ENCODE data around the gene HLCS.
"Not testable (repeated sequence)": the region's sequence is repeated elsewhere in the genome, so short reads cannot be mapped to it uniquely, and the experiment has no call there.

Gene HLCS

DNA sequence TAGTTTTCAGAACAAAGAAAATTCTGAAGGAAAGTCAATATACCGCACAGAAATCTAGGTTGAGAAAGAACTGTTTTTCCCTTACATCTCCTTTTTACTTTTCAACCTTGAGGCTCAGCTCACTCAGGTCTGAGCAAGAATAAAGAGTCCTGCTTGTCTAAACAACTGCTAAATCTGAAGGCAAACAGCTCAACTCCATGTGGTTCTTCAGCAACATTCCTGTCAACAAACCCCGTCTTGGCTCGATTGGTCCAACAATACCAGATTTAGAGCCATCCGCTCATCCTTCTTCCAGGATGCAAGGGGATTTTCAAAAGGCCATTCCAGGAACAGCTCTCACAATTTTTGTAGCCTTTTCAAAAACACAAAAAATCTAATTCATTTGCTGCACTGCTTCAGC lies 119.8 kb downstream of the HLCS start:
- DNase-seq = no peak

DNA sequence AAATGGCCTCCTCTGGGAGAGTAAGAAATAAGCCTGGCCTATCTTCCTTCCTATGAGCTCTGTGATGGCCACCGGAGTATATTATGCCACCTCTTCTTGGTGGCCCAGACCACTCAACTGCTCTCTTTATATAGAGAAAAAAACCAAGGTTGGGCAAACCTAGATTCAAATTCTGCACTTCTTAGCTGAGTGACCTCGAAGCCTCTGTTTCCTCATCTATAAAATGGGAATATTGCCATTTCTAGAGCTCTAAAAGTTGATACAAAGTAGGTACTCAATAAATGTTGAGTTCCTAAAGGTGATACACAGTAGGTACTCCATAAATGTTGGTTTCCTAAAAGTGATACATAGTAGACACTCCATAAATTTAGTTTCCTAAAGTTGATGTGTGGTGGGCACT lies 120.7 kb downstream of the HLCS start:
- DNase-seq = no peak

DNA sequence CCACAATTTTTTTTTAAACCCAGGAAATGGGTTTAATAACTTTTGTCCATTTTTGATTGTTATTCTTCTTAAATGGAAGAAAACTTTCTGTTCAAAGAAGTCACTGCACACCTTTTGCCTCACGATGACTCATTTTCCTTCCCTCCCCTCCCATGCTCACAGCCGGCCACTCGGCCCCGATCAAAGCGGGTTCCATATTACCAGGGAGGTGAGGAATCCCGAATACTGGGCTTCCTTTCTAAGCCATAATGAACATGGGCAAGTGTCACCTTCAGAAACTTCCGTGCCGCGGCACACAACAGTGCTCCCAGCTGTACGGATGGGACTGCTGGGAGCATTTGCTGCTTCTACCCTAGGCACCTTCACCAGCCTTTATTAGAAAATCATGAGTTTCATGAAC lies 121.4 kb downstream of the HLCS start:
- no peak for DNase-seq

DNA sequence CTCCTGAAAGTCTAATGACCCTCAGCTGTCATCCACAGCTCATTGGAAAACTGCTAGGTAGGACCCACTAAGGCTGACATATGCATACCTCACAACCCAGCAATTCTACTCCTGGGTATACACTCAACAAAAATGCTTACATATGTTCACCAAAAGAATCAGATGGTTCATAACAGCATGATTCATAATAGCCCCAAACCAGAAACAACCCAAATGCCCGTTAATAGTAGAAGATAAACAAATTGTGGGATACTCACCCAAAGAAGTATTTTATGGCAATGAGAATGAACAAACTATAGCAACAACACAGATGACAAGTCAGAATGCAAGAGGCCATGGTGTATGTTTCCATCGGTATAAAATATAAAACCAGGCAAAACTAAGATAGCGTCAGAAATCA lies 124.6 kb downstream of the HLCS start:
- DNase-seq = no peak

DNA sequence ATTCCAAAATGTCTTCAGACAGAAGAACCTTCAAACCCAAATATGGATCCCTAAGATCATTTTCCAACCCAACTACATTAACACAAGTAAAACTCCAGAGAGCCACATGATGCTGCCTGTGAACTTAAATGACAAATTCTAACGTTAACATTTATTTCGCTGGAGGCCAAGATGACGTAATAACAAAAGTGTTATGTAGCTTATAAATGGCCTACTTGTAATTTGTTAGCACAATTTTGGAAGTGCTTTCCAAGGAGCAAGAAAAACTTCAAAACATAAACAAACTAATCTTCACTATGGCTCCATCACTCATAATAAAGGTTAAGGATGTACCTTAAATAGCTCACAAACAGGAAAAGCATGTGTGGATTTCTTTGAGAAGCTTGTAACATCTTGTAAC lies 126.7 kb downstream of the HLCS start:
- no peak for DNase-seq

DNA sequence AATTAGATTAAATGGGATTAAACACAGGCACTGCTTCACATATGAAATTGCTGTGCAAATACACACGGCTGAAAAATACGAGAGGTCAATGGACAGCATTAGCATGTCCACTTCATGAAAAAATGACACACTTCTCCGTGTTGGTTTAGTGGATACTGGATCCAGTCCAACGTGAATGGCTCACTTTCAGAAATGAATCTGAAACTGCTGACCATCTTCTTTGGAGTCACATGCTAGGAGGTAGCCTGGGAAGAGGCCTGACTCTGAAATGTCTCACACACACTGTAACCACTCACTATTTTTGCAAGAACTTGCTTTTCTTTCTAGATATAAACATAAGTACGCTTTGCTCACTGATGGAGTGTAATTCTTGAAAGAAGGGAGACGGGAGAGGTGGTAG lies 127.3 kb downstream of the HLCS start:
- no peak for DNase-seq

DNA sequence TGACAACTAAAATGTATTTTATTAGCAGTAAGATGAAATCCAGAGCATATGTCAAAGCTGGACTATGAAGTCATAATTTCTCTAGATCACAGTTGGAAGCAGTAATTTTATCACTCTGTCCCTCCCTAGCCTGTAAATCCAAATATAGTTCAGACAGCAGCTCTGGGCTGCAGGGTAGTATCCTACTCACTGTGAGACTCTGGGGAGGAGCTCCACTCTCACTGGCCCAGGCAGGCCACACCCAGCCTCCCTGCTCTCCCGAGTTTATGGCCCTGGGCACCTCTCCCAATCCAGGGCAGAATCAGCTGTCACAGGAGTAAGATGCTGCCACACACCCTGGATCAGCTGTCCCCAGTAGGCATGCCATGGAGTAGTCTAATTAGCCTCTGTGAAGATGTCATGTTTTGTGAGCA lies 131.1 kb downstream of the HLCS start:
- DNase-seq = no peak

DNA sequence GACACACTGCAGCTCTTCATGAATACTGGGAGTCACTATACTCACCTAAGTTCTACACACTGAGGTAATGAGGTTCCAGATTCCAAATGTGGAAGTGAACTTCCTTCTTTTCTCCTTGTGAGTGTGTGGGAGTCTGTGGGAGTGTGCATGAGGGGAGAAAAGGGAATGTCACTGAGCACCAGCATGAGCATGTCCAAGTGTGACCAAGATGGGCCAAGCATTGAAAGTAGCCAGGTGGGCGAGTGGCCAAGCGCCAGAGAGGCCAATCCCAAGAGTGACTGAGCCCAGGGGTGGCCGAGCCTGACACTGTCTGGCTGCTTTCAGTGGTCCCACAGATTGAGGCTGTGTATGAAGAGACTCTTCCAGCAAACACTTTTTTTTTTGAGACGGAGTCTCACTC lies 132.3 kb downstream of the HLCS start:
- no peak for DNase-seq

DNA sequence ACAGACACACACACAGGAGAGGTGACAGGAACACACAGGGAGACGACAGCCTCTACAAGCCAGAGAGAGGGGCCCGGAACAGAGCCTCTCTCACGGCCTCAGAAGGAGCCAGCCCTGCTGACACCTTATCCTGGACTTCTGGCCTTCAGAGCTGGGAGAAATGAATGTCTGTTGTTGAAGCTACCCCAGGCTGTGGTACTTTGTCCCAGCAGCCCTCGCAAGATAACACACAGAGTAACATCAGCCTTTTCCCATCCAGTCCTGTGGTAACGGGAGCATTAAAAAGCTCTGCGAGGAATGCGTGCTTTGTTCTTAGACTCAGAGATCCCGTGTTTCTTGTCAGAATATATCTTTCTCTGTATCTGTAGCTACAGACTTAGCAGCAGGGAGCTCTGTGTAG lies 136.4 kb downstream of the HLCS start:
- no peak for DNase-seq

DNA sequence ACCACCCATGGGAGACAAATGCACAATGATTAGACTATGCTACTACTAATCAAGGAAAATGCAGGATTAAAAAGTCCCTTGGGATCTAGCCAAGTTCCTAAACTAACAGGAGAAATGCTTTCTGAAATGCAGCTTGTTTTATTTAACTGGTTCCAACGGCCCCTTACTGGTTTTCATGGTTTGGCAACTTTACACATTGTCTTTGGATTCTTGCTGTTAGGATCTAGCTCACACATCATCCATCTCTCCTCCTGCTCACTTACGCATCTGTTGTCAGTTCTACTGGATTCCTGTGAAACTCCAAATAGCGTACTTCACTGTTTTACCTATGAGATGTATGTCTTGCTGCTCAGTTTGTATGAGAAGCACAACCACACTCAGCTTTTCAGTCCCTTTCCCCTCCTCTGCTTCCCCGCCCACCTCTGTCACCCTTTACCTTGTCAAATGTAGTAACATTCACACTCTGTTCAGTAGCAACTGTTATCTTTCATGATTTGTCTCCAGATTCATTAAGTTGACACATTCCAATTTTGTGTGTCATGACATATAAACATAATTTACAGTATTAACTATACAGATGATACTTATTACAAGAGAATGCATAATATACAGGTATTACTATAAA lies 137.5 kb downstream of the HLCS start:
- no peak for DNase-seq

DNA sequence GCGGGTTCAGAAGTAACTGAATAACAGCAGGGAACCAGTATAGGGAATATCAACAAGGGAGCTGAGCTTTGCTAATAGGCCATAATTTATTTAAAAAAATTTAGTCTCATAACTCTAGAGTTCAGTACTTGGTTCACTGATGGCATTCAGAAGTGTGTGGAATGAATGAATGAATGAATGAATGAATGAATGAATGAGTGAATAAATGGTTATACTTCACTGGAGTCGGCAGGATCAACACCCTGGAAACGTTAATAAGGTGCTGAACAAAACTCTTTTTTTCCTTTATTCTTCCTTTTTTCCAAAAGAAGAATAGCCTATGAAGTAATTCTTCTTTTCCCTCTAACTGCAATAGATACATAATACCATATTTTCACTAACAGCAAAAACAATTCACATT lies 138.3 kb downstream of the HLCS start:
- DNase-seq = no peak

DNA sequence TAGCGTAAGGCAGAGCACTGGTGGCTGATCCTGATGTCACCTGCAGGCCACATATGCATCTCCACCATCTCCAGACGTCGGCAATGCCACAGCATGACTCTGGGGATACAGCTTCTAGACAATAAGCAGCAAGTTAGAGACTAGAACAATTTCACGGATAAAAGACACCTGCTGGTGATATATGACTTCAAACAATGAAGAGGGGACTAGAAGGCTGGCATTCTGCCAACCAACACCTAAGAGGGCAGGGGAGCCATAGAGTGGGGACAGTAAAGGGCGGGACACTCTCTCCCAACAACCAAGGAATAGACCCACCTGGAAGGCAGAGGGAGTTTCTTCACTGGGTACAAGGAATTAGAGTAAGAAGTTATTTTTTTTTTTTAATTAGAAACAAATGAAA lies 140.8 kb downstream of the HLCS start:
- DNase-seq = no peak

DNA sequence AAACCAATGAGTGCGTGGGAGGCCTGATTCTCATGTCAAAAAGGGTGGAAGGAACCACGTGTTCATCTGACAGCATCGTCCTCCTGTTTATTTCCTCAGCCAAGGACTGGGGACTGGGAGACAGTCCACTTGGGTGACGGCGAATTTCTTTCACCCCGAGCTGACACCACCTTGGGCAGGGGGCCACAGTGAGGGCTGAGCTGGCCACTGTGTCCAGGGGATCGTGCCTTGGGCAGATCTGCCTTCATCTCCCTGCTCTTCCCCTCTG lies 145.5 kb downstream of the HLCS start:
- DNase-seq = no peak

DNA sequence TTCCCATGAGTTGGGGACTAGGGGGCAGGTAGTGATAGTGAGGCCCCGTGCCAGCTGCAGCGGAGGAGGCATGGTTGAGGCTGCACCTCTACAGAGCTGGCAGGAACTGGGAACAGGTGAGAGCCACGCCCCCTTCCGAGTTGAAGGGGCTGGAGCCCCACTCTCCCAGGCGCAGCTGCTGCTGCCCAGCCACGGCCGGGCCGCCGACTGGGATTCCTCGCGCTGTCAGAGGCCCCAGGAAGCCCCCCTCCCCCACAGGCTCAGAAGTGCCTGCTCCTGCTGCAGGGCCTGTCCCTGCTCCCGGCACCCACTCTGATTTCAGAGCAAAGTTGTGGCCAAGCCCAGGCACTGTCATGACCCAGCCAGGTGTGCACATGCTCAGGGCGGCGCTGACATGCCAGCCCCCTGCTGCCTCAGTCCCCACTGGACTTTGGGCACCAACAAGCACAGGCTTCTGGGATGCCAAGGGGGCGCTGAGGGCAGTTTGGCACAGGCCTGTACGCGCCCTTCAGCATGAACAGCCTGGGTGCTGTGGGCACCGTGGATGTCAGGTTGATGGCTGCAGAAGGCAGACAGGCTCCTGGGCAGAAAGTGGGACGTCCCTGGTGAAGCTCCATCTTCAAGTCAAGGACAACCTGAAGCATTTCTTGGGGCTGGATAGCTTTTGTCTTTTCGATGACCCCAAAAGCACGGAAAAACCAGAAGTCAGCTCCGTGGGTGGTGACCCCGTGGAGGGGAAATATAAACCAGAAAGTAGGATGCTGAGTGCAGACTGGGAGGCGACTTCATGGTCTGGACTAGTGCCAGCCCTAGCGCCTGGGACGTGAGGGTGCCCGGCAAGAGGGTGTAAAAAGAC lies 146.1 kb downstream of the HLCS start:
- no peak for DNase-seq

DNA sequence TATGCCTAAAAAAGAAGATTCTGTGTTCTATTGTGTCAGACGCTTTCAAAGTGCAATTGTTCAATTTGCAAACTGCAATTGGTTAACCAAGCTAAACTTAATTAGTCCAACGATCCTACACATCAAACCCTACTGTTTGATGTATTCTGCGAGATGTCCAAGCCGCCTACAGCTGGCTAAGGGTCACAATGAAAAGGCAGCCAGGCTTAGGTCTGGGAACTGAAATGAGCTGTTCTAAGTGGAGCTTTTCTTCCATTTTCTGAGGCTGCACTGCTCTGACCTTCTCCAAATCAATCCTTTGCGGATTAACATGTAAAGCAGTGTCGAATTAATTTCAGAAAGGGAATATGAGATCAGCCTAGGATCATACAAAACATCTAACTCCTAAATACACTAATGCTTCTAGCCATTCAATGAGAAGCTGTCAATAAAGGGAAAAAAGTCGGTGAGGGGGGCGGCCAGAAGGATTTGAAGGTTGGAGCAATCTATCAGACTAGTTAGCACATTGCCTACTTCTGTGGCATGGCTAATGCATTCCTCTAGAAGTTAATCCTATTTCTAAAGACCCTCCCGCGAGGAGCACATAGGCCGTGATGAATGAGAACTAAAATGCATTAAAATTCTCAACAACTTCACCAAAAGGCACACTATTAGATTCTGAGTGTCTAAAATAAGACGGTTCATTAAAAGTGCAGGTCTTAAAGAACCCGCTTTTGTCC lies 148.6 kb downstream of the HLCS start:
- no peak for DNase-seq

DNA sequence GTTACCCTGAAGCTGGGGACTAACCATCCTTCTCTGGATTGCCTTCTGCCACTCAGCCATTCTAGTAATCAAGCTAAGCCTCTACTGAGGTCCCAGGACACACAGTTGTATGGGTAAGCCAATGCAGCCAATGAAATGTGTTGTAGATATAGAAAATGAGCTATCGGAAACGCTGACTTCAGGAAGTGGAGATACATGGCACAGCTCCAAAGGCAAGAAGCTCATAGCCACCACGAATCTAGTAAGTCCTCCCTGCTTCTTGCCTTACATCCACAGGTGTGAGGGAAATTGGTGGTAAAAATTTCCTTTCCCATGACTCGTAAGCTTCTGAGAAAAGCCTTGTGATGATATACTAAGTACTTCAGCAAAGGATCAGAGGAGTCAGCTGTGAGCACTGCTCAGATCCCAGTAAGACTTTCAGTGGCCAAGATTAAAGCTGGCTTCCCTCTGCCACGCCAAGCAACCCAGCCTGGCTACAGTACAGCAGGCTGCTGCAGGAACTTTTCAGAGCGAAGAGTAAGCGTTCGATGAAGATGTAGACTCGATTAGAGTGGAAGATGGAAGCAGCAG lies 149.8 kb downstream of the HLCS start:
- DNase-seq = no peak

DNA sequence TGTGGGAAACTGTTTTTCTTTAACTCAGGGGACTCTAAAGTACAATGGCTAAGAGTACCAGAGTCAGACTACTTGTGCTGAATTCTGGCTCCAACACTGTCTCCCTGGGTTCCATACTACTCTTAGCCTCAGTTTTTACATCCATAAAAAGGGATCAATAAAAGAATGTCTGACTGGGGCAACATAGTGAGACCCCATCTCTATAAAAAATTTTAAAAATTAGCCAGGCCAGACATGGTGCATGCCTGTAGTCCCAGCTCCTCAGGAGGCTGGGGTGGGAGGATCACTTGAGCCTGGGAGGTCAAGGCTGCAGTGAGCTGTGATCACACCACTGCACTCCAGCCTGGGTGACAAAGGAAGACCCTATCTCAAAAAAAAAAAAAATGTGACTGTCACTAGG lies 150.4 kb downstream of the HLCS start:
- not testable (repeated sequence) for DNase-seq

DNA sequence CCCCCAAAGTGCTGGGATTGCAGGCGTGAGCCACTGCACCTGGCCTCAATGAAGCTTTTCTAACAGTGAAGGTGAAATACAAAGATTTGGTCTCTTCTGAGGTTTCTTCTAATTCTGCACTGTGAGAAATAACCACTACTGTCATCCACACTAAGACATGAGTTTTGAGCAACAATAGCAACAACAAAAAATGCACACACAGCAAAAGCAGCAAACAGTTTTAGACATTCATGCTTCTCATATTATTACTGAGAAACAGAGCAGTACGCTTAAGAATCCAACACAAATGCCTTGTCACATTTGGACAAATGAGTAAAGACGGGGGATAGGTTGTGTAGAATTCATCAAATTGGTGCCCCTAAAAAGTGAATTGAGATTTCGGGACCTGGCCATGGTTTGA lies 151.2 kb downstream of the HLCS start:
- no peak for DNase-seq

DNA sequence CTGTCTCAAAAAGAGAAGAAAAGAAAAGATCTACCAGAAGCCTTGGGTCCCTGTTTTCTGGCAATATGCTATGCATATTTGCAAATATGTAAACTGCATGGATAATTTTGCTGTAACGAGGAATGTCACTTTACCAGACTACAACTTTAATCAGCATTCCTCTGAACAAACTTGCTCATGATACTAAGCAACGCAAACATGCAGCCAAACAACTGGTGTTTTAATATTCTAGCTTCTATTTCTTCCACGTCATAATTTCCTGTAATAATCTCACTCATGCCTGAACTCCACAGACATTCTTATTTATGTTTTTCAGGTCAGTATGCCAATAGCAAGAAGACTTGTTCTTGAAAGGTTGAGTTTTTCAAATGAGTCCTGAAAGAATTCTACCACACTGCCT lies 153.4 kb downstream of the HLCS start:
- no peak for DNase-seq

DNA sequence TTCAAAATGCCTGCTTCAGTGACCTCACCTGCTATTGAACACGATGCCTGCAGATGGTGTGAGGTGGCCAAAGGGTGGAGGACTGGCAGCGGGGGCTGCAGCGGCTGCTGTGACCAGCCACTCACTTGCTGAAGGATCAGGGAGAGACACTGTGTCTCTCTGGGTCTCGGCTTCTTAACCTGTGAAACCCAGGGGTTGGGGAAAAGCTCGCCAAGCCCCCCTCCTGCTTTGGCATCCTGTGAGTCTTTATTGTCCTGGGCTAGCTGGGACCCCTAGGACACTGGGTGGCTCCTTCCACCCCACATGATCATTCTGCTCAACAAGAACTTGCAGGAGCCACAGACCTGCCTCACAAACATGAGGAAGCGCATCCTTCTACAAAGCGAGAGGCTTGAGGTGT lies 154.7 kb downstream of the HLCS start:
- no peak for DNase-seq

DNA sequence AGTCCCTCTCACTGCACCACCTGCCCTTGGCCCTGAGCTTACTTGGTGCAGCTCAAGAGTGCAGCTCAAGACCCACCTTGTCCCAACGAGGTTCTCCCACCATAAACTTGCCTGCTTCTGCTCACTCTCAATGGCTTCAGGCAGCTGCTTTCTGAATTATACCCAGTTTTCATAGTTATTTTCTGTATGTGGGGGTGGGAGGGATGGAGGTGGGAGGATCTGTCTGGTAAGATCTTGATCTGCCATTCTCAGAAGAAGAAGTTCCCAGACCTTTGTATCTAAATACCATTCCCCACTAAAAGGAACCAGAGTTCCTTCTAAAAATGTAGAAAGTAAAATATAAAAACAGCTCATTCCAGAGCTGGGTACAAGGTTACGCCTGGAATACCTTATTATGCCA lies 156.0 kb downstream of the HLCS start:
- DNase-seq = no peak

DNA sequence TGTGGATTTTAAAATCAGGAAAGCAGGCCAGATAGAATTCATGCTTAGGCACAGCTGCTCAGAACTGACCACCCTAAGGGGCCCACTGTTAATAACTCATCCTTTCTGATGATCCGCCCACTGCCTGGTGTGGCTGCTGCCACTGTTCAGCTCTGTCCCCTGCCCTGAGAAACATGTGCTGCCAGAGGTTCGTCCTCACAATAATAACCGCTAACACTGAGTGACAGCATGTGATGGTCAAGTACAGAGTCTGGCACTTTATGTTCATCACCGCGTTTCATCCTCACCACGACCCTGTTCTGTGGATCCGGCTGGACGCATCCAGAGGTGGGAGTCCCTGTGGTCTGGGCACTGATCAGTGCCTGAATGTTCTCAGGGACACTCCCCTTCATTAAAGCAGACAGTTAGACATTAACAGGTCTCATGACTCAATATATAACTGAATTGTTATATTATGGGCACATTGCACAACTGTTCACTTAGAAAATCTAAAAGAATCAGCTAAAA lies 159.0 kb downstream of the HLCS start:
- no peak for DNase-seq

DNA sequence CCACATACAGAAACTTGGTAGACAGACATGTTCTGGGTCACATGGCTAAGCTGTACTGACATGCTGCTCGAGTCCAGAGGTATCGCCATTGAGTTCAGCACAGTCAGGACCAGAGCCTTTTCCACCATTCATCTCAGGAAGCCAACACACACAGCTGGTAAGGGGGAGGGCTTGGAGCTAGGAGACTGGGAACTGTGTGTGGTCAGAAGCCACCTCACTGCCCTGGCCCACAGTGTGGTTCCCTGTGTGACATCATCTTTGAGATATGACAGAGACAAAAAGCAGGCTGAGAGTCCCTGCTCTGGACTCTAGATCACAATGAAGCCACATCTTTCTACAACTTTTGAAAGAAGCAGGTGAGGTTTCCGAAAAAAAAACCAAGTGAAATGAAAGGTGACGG lies 160.4 kb downstream of the HLCS start:
- no peak for DNase-seq
